Transverse colon (tissue), 4 donors: ENCODE results near the gene SNRK. TPM values are rescaled to one million over a fixed set of nuclear protein-coding genes. Genes with fewer than 3 reads are reported as not detected.

Experiments used
- DNase-seq: peaks from one replicate; pipeline ENCODE4 v3.0.0-alpha.2; 2019
- H3K27ac ChIP-seq, 4 donors: fragments of 200-600 bp; sonication (generic); 2 replicates each; pipeline ENCODE4 v1.5.1; 2016 to 2018; ENCODE audit warnings: inconsistent platforms in 4 of 4
- H3K27me3 ChIP-seq: fragments of 200-600 bp; sonication (generic); 2 replicates; pipeline ENCODE4 v1.5.1; 2017; ENCODE audit warnings: inconsistent platforms
- H3K36me3 ChIP-seq, 4 donors: fragments of 200-600 bp; sonication (generic); 2 replicates each; pipeline ENCODE4 v1.5.1; 2017 to 2019; ENCODE audit warnings: inconsistent platforms in 4 of 4
- H3K4me1 ChIP-seq, 4 donors: fragments of 200-600 bp; sonication (generic); 2 replicates each; pipeline ENCODE4 v1.5.1; 2017 to 2020; ENCODE audit warnings: inconsistent platforms in 4 of 4
- H3K4me3 ChIP-seq, 4 donors: fragments of 200-600 bp; sonication (generic); 1 replicate in 1 of 4; 2 replicates in 3 of 4; pipeline versions ENCODE4 v1.5.1 to v1.6.1; 2017 to 2019; ENCODE audit warnings: inconsistent platforms in 4 of 4
- H3K9me3 ChIP-seq, 2 donors: fragments of 200-600 bp; sonication (generic); 2 replicates each; pipeline ENCODE4 v1.5.1; 2017 to 2019; ENCODE audit warnings: inconsistent platforms in 2 of 2
- EP300 ChIP-seq: sonication (generic); formaldehyde crosslinking; IDR thresholded peaks from one replicate; pipeline ENCODE4 v1.6.1; 2017; ENCODE audit warnings: antibody characterized with exemption, low read depth
- POLR2A ChIP-seq: fragments of 450-650 bp; IDR thresholded peaks from one replicate; pipeline ENCODE4 v1.6.1; 2016; ENCODE audit warnings: antibody characterized with exemption, mild to moderate bottlenecking, moderate library complexity
- POLR2AphosphoS5 ChIP-seq, 3 donors: sonication (generic); formaldehyde crosslinking; IDR thresholded peaks; one replicate each; pipeline ENCODE4 v1.6.1; 2016; ENCODE audit warnings: antibody characterized with exemption in 3 of 3
- WGBS, 2 donors: methylation state at CpG; one replicate each; pipeline ENCODE4 v1.1.5; 2018; ENCODE audit warnings: low coverage in 1 of 2; 5-methylcytosine and 5-hydroxymethylcytosine counted together
- in situ Hi-C, 4 donors: fragments of 200-750 bp; cut with MboI; loops; one replicate each; pipeline versions ENCODE4 v1.15.0 to v1.15.1; 2017; ENCODE audit warnings: low sequenced_read_pairs in 3 of 4, low pct_ligation_motif_present in 1 of 4, low pct_unique_long_range_greater_than_20kb in 1 of 4
- intact Hi-C: fragments of 100-400 bp; cut with DNase I; formaldehyde crosslinking; loops from one replicate; pipeline ENCODE4 v1.15.1; 2023; ENCODE audit warnings: low total_unique reads
- total RNA-seq, 4 donors: library from RNA; depleted of rRNA; stranded (reverse); fragments of >200 nt; gene quantifications; one replicate each; pipeline ENCODE4 v1.1.0, GENCODE V29; 2016
- TF ChIP-seq, protein P1 (sequence below), 5 experiments: fragments of 200-600 bp in 3 of 5; fragments of 450-650 bp in 2 of 5; sonication (generic) in 3 of 5; IDR thresholded peaks; 1 replicate in 2 of 5; 2 replicates in 3 of 5; pipeline ENCODE4 v1.5.1; 2016 to 2017; ENCODE audit warnings: antibody characterized with exemption in 5 of 5, inconsistent platforms in 3 of 5, mild to moderate bottlenecking in 2 of 5, moderate library complexity in 1 of 5

The SNRK gene
- total RNA-seq, 4 donors from 2014 or later = 29.9 to 43.3 (median 31.7) TPM

- H3K9me3 ChIP-seq = no peaks in the 10 kb centered on the region
- TF ChIP-seq EP300 (no peak), POLR2AphosphoS5 (IDR thresholded peaks at IDR 0.05) (no peak), POLR2A (no peak)
- TF ChIP-seq, protein P1, sequence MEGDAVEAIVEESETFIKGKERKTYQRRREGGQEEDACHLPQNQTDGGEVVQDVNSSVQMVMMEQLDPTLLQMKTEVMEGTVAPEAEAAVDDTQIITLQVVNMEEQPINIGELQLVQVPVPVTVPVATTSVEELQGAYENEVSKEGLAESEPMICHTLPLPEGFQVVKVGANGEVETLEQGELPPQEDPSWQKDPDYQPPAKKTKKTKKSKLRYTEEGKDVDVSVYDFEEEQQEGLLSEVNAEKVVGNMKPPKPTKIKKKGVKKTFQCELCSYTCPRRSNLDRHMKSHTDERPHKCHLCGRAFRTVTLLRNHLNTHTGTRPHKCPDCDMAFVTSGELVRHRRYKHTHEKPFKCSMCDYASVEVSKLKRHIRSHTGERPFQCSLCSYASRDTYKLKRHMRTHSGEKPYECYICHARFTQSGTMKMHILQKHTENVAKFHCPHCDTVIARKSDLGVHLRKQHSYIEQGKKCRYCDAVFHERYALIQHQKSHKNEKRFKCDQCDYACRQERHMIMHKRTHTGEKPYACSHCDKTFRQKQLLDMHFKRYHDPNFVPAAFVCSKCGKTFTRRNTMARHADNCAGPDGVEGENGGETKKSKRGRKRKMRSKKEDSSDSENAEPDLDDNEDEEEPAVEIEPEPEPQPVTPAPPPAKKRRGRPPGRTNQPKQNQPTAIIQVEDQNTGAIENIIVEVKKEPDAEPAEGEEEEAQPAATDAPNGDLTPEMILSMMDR (IDR thresholded peaks at IDR 0.05) = no peak
- no peak overlapping the region for H3K4me3 ChIP-seq
- no peak for DNase-seq
- in situ Hi-C loops (no loop called here), intact Hi-C loops (no loop called here)
- WGBS, 2 donors = 96% methylated on average over 4 of the region's 4 CpGs; no CpG with 5 or more reads in 1 of the 2 donors
- H3K27me3 ChIP-seq = no peaks in the 10 kb centered on the region
- H3K4me1 ChIP-seq = no peaks in the 10 kb centered on the region
- H3K36me3 ChIP-seq = no peaks in the 10 kb centered on the region
- no peak overlapping the region for H3K27ac ChIP-seq
Observed at GRCh38 chr3:43362183-43362582, 75.8 kb downstream of the SNRK start.

DNA sequence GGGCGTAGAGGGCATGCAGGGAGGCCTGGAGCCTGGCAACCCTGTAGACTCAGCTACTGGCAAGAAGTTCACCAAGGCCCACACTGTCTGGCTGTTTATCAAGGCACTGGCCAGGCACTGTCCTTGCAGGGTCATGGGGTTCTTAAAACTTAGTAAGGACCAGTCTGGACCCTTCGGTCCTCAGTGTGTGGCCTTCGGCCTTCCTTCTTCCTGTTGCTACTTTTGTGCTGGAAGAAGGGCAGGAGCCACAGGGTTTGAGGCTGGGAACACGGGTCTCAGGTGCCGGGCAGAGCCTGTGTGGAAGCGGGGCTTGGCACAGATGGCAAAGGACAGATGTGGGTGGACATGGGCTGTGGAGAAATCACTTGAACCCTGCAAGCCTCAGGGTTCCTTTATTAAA, 76.6 kb downstream of the SNRK start:
- no peaks in the 10 kb centered on the region for H3K27me3 ChIP-seq
- H3K4me3 ChIP-seq = no peak overlapping the region
- intact Hi-C loops = no loop called here
- TF ChIP-seq POLR2AphosphoS5 (IDR thresholded peaks at IDR 0.05) (no peak), EP300 (no peak), POLR2A (no peak)
- TF ChIP-seq, protein P1 (IDR thresholded peaks at IDR 0.05) = no peak
- in situ Hi-C loops = no loop called here
- no peak overlapping the region for H3K27ac ChIP-seq
- no peak for DNase-seq
- H3K9me3 ChIP-seq = no peaks in the 10 kb centered on the region
- 94% methylated on average over 6 of the region's 6 CpGs; no CpG with 5 or more reads in 1 of the 2 donors for WGBS, 2 donors
- no peaks in the 10 kb centered on the region for H3K4me1 ChIP-seq
- no peaks in the 10 kb centered on the region for H3K36me3 ChIP-seq

- Histone ChIP-seq H3K9me3 (no peaks in the 10 kb centered on the region), H3K4me3 (no peak overlapping the region), H3K4me1 (no peaks in the 10 kb centered on the region), H3K27me3 (no peaks in the 10 kb centered on the region), H3K36me3 (no peaks in the 10 kb centered on the region), H3K27ac (no peak overlapping the region)
- DNase-seq = peak; percentile 37
- in situ Hi-C loops = no loop called here
- 81% methylated on average over 26 of the region's 26 CpGs; no CpG with 5 or more reads in 1 of the 2 donors for WGBS, 2 donors
- intact Hi-C loops = no loop called here
- TF ChIP-seq POLR2AphosphoS5 (IDR thresholded peaks at IDR 0.05) (peak in 2 of 3 donors; percentile 39 to 50), POLR2A (no peak), EP300 (no peak)
- TF ChIP-seq, protein P1 (IDR thresholded peaks at IDR 0.05) = no peak
Observed at GRCh38 chr3:43363621-43364266, 77.4 kb downstream of the SNRK start.

GRCh38 chr3:43364494-43364893, 78.2 kb downstream of the SNRK start:
- in situ Hi-C loops = no loop called here

More at GRCh38 chr3:43364494-43364893, 78.2 kb downstream of the SNRK start:
- Histone ChIP-seq H3K4me3 (no peak overlapping the region), H3K36me3 (no peaks in the 10 kb centered on the region), H3K27me3 (no peaks in the 10 kb centered on the region), H3K27ac (no peak overlapping the region), H3K9me3 (no peaks in the 10 kb centered on the region), H3K4me1 (no peaks in the 10 kb centered on the region)
- intact Hi-C loops = no loop called here
- WGBS, 2 donors = 92% methylated on average over 13 of the region's 14 CpGs; no CpG with 5 or more reads in 1 of the 2 donors
- TF ChIP-seq, protein P1 (IDR thresholded peaks at IDR 0.05) = no peak
- no peak for TF ChIP-seq POLR2AphosphoS5 (IDR thresholded peaks at IDR 0.05)
- no peak for TF ChIP-seq POLR2A
- no peak for DNase-seq
